B cell (primary cell): ENCODE measurements around the gene AFTPH. TPM values are rescaled to one million over a fixed set of nuclear protein-coding genes. Genes with fewer than 3 reads are reported as not detected.

ENCODE experiments used
- ATAC-seq: fragments of 200-7000 bp; cut with Tn5 transposase; one replicate; pipeline ENCODE4 v1.10.0; 2021; ENCODE audit warnings: low read depth, mild to moderate bottlenecking, moderate number of reproducible peaks, moderate library complexity
- CTCF ChIA-PET: fragments of 350-600 bp; sonication (Branson Sonifier 250); formaldehyde crosslinking; loops from one replicate; lab custom pipeline; 2021; ENCODE audit warnings: antibody characterized with exemption, inconsistent platforms; lab: Charles Lee
- POLR2A ChIA-PET: fragments of 350-600 bp; sonication (Branson Sonifier 250); formaldehyde crosslinking; loops from one replicate; lab custom pipeline; 2021; ENCODE audit warnings: antibody characterized with exemption; lab: Charles Lee
- DNase-seq: peaks from one replicate; pipeline ENCODE4 v3.0.0; 2013
- H2AFZ ChIP-seq: 2 replicates; pipeline ENCODE4 v1.6.1; 2012; ENCODE audit warnings: mild to moderate bottlenecking, low read depth, low read length; ENCODE audit not compliant: insufficient read depth, poor library complexity, severe bottlenecking
- H3K27ac ChIP-seq, 2 donors: 1 replicate in 1 of 2; 2 replicates in 1 of 2; pipeline ENCODE4 v1.5.1; 2012 to 2013; ENCODE audit warnings: low read length in 2 of 2, mild to moderate bottlenecking in 2 of 2, moderate library complexity in 1 of 2
- H3K27me3 ChIP-seq, 4 experiments: fragments of 200-600 bp in 1 of 4; sonication (generic) in 1 of 4; replicated peaks in 1 of 4; 1 replicate in 2 of 4; 2 replicates in 2 of 4; pipeline versions ENCODE4 v1.6.1 to v1.7.0; 2013 to 2016; ENCODE audit warnings: low read length in 3 of 4, mild to moderate bottlenecking in 2 of 4, mixed read lengths in 1 of 4, moderate library complexity in 1 of 4; ENCODE audit not compliant: insufficient read depth in 4 of 4, control insufficient read depth in 3 of 4; ENCODE audit errors: control extremely low read depth in 1 of 4
- H3K36me3 ChIP-seq, 2 experiments: replicated peaks in 1 of 2; 1 replicate in 1 of 2; 2 replicates in 1 of 2; pipeline versions ENCODE4 v1.6.1 to v1.7.1; 2013; ENCODE audit warnings: low read length in 1 of 2; ENCODE audit not compliant: insufficient read depth in 2 of 2, control insufficient read depth in 1 of 2; ENCODE audit errors: control extremely low read depth in 1 of 2, extremely low read depth in 1 of 2
- H3K4me1 ChIP-seq, 2 donors: fragments of 200-600 bp in 1 of 2; sonication (generic) in 1 of 2; 1 replicate in 1 of 2; 2 replicates in 1 of 2; pipeline versions ENCODE4 v1.5.1 to v1.6.1; 2013 to 2017; ENCODE audit warnings: low read length in 2 of 2; ENCODE audit not compliant: control insufficient read depth in 2 of 2, insufficient read depth in 2 of 2
- H3K4me2 ChIP-seq: replicated peaks from 2 replicates; pipeline ENCODE3; 2012; ENCODE audit warnings: mild to moderate bottlenecking, low read depth, low read length; ENCODE audit not compliant: poor library complexity, severe bottlenecking
- H3K4me3 ChIP-seq, 5 experiments: fragments of 200-600 bp in 1 of 5; sonication (generic) in 1 of 5; 1 replicate in 3 of 5; 2 replicates in 2 of 5; pipeline versions ENCODE4 v1.5.1 to v1.7.0; 2011 to 2016; ENCODE audit warnings: low read length in 4 of 5, mild to moderate bottlenecking in 4 of 5, low read depth in 2 of 5, control low read depth in 1 of 5, moderate library complexity in 1 of 5; ENCODE audit not compliant: insufficient read depth in 1 of 5; ENCODE audit errors: control extremely low read depth in 1 of 5, extremely low read depth in 1 of 5
- H3K79me2 ChIP-seq: fragments of 200-600 bp; sonication (generic); one replicate; pipeline ENCODE4 v1.6.0; 2016; ENCODE audit warnings: low read length; ENCODE audit not compliant: control insufficient read depth, insufficient read depth
- H3K9ac ChIP-seq: fragments of 200-600 bp; sonication (generic); 2 replicates; pipeline ENCODE4 v1.6.1; 2017; ENCODE audit warnings: mild to moderate bottlenecking, low read length, moderate library complexity
- H3K9me3 ChIP-seq, 3 donors: one replicate each; pipeline versions ENCODE4 v1.6.1 to v1.7.1; 2013; ENCODE audit warnings: low read length in 2 of 3; ENCODE audit not compliant: control insufficient read depth in 2 of 3, insufficient read depth in 1 of 3; ENCODE audit errors: control extremely low read depth in 1 of 3
- H4K20me1 ChIP-seq: 2 replicates; pipeline ENCODE4 v1.6.0; 2012; ENCODE audit warnings: mild to moderate bottlenecking, low read length; ENCODE audit not compliant: insufficient read depth, control insufficient read depth, poor library complexity, severe bottlenecking
- H3K27ac Mint-ChIP-seq: one replicate; pipeline ENCODE4 v1.8.0; 2021; ENCODE audit warnings: mixed read lengths
- H3K27me3 Mint-ChIP-seq: one replicate; pipeline ENCODE4 v1.8.0; 2021; ENCODE audit warnings: mixed read lengths
- H3K4me1 Mint-ChIP-seq: one replicate; pipeline ENCODE4 v1.8.0; 2021; ENCODE audit warnings: mixed read lengths
- H3K4me3 Mint-ChIP-seq: one replicate; pipeline ENCODE4 v1.8.0; 2021; ENCODE audit warnings: mixed read lengths
- H3K9me3 Mint-ChIP-seq: one replicate; pipeline ENCODE4 v1.8.0; 2022; ENCODE audit warnings: mixed read lengths; ENCODE audit not compliant: insufficient read depth
- CTCF ChIP-seq: fragments of 200-600 bp; IDR thresholded peaks from one replicate; pipeline ENCODE4 v1.8.0; 2022; ENCODE audit warnings: antibody characterized with exemption, mild to moderate bottlenecking
- EZH2 ChIP-seq: IDR thresholded peaks from 2 replicates; pipeline ENCODE4 v1.6.1; 2012; ENCODE audit warnings: borderline replicate concordance, low read depth, mild to moderate bottlenecking, moderate library complexity, low read length; ENCODE audit not compliant: insufficient read depth, poor library complexity, severe bottlenecking
- WGBS: methylation state at CpG from one replicate; pipeline ENCODE4 v1.1.5; 2013; ENCODE audit warnings: missing lambda C conversion rate; ENCODE audit not compliant: insufficient coverage; 5-methylcytosine and 5-hydroxymethylcytosine counted together
- intact Hi-C: fragments of 100-400 bp; cut with micrococcal nuclease; formaldehyde crosslinking; loops from one replicate; pipeline ENCODE4 v1.10.0; 2022
- polyA plus RNA-seq: library from polyadenylated mRNA; depleted of rRNA; stranded (reverse); fragments of >200 nt; gene quantifications from 2 replicates; pipeline ENCODE4 v1.2.3, GENCODE V29; 2012
- total RNA-seq, 2 donors: library from RNA; stranded (reverse); fragments of 120-200 nt in 1 of 2; gene quantifications; 1 replicate in 1 of 2; 2 replicates in 1 of 2; pipeline versions ENCODE4 v1.2.3 to v1.2.4, GENCODE V29; 2013 to 2022

The AFTPH gene
- total and polyA plus RNA-seq, 2 donors (not counting 1 experiment from before 2014, with no cell fraction given): 45.4 to 94.1 TPM

DNA sequence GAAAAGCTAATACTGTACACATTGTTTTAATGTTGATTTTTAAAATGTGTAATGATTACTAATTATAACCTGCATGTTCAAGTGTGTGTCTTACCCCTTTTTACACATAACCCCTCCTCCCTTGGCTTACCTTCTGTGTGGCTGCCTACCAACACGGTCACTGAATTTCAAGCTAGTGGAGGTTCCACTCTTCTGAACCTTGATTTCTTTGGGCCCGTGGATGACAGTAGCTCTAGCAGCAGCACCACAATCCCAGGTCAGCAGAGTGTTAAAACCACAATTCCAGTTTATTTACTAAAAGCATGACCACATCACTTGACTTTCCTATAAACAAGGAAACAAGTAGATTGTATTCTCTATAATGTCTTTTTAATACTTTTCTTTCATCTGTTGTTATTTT lies 56.9 kb downstream of the AFTPH start:
- TF ChIP-seq EZH2: no peak
- no peak for TF ChIP-seq CTCF
- WGBS: 92% methylated on average over 2 of the region's 2 CpGs
- no peak overlapping the region for H3K9ac ChIP-seq
- Mint-ChIP-seq H3K27ac (no peak overlapping the region), H3K9me3 (no peaks in the 10 kb centered on the region), H3K4me1 (peaks cover 2% of the 10 kb centered on the region), H3K27me3 (no peaks in the 10 kb centered on the region), H3K4me3 (no peak overlapping the region)
- H3K4me1 ChIP-seq: no peaks in the 10 kb centered on the region
- CTCF ChIA-PET: interaction anchor here (0.9 to 3.1 kb wide), 8 partner anchors 27 to 453 kb away, joined by 3 to 15 read pairs (median 4); partner anchors contain the start of genes AFTPH and SERTAD2
- H3K79me2 ChIP-seq: no peaks in the 10 kb centered on the region
- intact Hi-C loops: no loop called here
- ATAC-seq (no peak), DNase-seq (no peak)
- H3K36me3 ChIP-seq: peaks cover 24 to 64% of the 10 kb centered on the region in 2 experiments
- H3K9me3 ChIP-seq: no peaks in the 10 kb centered on the region
- no peak overlapping the region for H3K27ac ChIP-seq
- no peak overlapping the region for H3K4me3 ChIP-seq
- H3K4me2 ChIP-seq: no peak overlapping the region
- no peak overlapping the region for H2AFZ ChIP-seq
- H3K27me3 ChIP-seq: no peaks in the 10 kb centered on the region
- POLR2A ChIA-PET: no interaction called here
- H4K20me1 ChIP-seq: no peaks in the 10 kb centered on the region

- Mint-ChIP-seq H3K27me3 (no peaks in the 10 kb centered on the region), H3K9me3 (no peaks in the 10 kb centered on the region), H3K4me1 (peaks cover 8% of the 10 kb centered on the region), H3K27ac (no peak overlapping the region), H3K4me3 (no peak overlapping the region)
- Histone ChIP-seq H3K27me3 (no peaks in the 10 kb centered on the region), H3K27ac (peak overlapping the region in 1 of 2 donors; percentile 25), H4K20me1 (no peaks in the 10 kb centered on the region), H3K4me3 (no peak overlapping the region), H3K79me2 (no peaks in the 10 kb centered on the region), H3K9ac (no peak overlapping the region), H3K36me3 (peaks cover 19 to 58% of the 10 kb centered on the region in 2 experiments), H3K9me3 (no peaks in the 10 kb centered on the region), H2AFZ (no peak overlapping the region), H3K4me1 (peaks cover 0 to 3% of the 10 kb centered on the region in 2 donors), H3K4me2 (no peak overlapping the region)
- TF ChIP-seq CTCF: no peak
- no peak for TF ChIP-seq EZH2
- ChIA-PET CTCF (interaction anchor here (0.6 to 3.1 kb wide), 15 partner anchors 9 to 452 kb away, joined by 3 to 15 read pairs (median 4); partner anchors contain the start of genes AFTPH and SERTAD2), POLR2A (interaction anchor here (0.7 kb wide), 1 partner anchor 270 kb away, joined by 3 read pairs; no protein-coding TSS in a partner anchor)
- intact Hi-C loops: no loop called here
- DNase-seq (no peak), ATAC-seq (no peak)
- WGBS: 91% methylated on average over 1 of the region's 1 CpG
Measured at GRCh38 chr2:64581777-64582539, 57.8 kb downstream of the AFTPH start.
